ENCODE measurements around the gene TNMD.

DNA sequence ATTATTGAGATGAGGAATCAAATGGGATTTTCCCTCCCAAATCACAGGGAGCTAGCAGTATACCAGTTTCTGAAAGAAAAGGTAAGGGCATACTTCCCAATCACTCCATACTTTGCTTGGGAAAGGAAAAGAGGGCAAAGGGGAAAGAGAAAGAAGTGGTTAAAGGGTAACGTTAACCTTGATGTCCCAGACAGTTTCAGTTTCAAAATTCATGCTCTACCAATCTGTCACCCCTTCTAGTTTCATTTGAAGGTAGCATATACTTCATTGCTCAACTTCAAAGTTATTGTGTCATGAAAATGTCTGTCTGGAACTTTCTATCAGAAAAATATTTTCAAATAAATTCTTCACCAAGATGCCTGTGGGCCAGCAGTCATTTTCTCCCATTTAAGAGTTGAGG is 16.0 kb downstream of the TNMD start:
- TF ChIP-seq, protein P1, sequence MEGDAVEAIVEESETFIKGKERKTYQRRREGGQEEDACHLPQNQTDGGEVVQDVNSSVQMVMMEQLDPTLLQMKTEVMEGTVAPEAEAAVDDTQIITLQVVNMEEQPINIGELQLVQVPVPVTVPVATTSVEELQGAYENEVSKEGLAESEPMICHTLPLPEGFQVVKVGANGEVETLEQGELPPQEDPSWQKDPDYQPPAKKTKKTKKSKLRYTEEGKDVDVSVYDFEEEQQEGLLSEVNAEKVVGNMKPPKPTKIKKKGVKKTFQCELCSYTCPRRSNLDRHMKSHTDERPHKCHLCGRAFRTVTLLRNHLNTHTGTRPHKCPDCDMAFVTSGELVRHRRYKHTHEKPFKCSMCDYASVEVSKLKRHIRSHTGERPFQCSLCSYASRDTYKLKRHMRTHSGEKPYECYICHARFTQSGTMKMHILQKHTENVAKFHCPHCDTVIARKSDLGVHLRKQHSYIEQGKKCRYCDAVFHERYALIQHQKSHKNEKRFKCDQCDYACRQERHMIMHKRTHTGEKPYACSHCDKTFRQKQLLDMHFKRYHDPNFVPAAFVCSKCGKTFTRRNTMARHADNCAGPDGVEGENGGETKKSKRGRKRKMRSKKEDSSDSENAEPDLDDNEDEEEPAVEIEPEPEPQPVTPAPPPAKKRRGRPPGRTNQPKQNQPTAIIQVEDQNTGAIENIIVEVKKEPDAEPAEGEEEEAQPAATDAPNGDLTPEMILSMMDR (IDR thresholded peaks at IDR 0.05; ENCODE audit: low read length): no peak
- no peak for TF ChIP-seq EZH2 (IDR thresholded peaks at IDR 0.05; ENCODE audit: borderline replicate concordance, low read length)

Measured in OCI-LY1 (cell line).